Loucy (cell line): Measurements from ENCODE around the gene ZC3H10.

ENCODE experiments used
- EZH2phosphoT487 ChIP-seq: fragments of 200-600 bp; IDR thresholded peaks from 2 replicates; pipeline ENCODE4 v1.6.1; 2018; ENCODE audit warnings: antibody characterized with exemption, mild to moderate bottlenecking, moderate library complexity, borderline replicate concordance
- TF ChIP-seq, protein P1 (sequence below): fragments of 200-600 bp; sonication (generic); conservative IDR thresholded peaks from 2 replicates; pipeline ENCODE4 v1.5.1; 2014; ENCODE audit warnings: mild to moderate bottlenecking, antibody characterized with exemption, low read length

- TF ChIP-seq, protein P1, sequence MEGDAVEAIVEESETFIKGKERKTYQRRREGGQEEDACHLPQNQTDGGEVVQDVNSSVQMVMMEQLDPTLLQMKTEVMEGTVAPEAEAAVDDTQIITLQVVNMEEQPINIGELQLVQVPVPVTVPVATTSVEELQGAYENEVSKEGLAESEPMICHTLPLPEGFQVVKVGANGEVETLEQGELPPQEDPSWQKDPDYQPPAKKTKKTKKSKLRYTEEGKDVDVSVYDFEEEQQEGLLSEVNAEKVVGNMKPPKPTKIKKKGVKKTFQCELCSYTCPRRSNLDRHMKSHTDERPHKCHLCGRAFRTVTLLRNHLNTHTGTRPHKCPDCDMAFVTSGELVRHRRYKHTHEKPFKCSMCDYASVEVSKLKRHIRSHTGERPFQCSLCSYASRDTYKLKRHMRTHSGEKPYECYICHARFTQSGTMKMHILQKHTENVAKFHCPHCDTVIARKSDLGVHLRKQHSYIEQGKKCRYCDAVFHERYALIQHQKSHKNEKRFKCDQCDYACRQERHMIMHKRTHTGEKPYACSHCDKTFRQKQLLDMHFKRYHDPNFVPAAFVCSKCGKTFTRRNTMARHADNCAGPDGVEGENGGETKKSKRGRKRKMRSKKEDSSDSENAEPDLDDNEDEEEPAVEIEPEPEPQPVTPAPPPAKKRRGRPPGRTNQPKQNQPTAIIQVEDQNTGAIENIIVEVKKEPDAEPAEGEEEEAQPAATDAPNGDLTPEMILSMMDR = no peak
- TF ChIP-seq EZH2phosphoT487 = no peak
These were observed 12.0 kb downstream of the ZC3H10 start for GRCh38 chr12:56129942-56130495.
